Neural cell (in vitro differentiated cells): ENCODE measurements around the gene MEIS1.

ENCODE experiments used
- CTCF ChIP-seq: fragments of 450-650 bp; IDR thresholded peaks from 2 replicates; pipeline ENCODE4 v1.5.1; 2014; ENCODE audit warnings: antibody characterized with exemption, mild to moderate bottlenecking, moderate library complexity; ENCODE audit not compliant: poor library complexity, severe bottlenecking
- EP300 ChIP-seq: fragments of 450-650 bp; conservative IDR thresholded peaks from 2 replicates; pipeline ENCODE4 v1.6.1; 2014; ENCODE audit warnings: antibody characterized with exemption, mild to moderate bottlenecking, moderate library complexity; ENCODE audit not compliant: poor library complexity, severe bottlenecking
- EZH2 ChIP-seq: fragments of 200-600, 300-800 bp; shearing (Covaris generic), sonication (generic); IDR thresholded peaks from 2 replicates; pipeline ENCODE4 v1.6.1; 2014; ENCODE audit warnings: antibody characterized with exemption, low read length, borderline replicate concordance, mild to moderate bottlenecking; ENCODE audit not compliant: insufficient read depth, poor library complexity, severe bottlenecking
- MXI1 ChIP-seq: fragments of 450-650 bp; conservative IDR thresholded peaks from 2 replicates; pipeline ENCODE4 v1.6.1; 2014; ENCODE audit warnings: antibody characterized with exemption, mild to moderate bottlenecking; ENCODE audit not compliant: poor library complexity, severe bottlenecking
- POLR2AphosphoS5 ChIP-seq: IDR thresholded peaks from 2 replicates; pipeline ENCODE4 v1.6.1; 2012
- RAD21 ChIP-seq: fragments of 450-650 bp; conservative IDR thresholded peaks from 2 replicates; pipeline ENCODE4 v1.6.1; 2014; ENCODE audit warnings: antibody characterized with exemption, mild to moderate bottlenecking, moderate library complexity
- REST ChIP-seq: IDR thresholded peaks from 2 replicates; pipeline ENCODE4 v1.6.1; 2012; ENCODE audit warnings: borderline replicate concordance
- TAF1 ChIP-seq: IDR thresholded peaks from 2 replicates; pipeline ENCODE4 v1.6.1; 2012; ENCODE audit warnings: low read depth

DNA sequence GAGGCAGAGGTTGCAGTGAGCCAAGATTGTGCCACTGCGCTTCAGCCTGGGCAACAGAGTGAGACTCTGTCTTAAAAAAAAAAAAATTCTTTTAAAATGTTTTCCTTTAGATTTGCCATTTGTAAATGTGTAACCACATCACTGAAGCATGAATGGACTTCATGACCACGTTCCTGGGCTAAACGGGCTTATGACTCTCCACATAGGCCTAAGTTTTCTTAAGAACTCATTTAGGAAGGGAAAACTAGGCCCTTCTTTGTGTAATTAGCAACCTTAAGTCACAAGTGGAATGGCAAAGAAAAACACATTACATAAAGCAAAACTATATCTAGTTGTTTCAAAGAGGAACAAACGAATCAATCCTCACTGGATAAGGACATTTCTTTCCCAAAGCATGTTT, 99.5 kb downstream of the MEIS1 start:
- TF ChIP-seq POLR2AphosphoS5 (no peak), CTCF (no peak), EP300 (no peak), RAD21 (no peak), EZH2 (no peak), MXI1 (no peak), REST (no peak), TAF1 (no peak)
